ENCODE data around the gene TNS1.

GRCh38 chr2:217981971-217982370, 20.8 kb downstream of the TNS1 start:
- TF ChIP-seq JUND (IDR thresholded peaks at IDR 0.05) (no peak), ELF1 (IDR thresholded peaks at IDR 0.05; ENCODE audit: borderline replicate concordance, low read depth) (no peak), POLR2A (IDR thresholded peaks at IDR 0.05; ENCODE audit: borderline replicate concordance, extremely low read depth, insufficient read depth, insufficient read length) (no peak), SIN3A (IDR thresholded peaks at IDR 0.05; ENCODE audit: low read depth) (no peak), CTCF (IDR thresholded peaks at IDR 0.05 in 2 of 3, conservative IDR thresholded peaks at IDR 0.05 in 1 of 3; ENCODE audit: borderline replicate concordance in 1 of 3, insufficient read depth in 1 of 3, low read depth in 2 of 3, low read length in 2 of 3) (no peak), SP1 (IDR thresholded peaks at IDR 0.05; ENCODE audit: low read depth) (no peak), ZFX (IDR thresholded peaks at IDR 0.05) (no peak), EZH2 (IDR thresholded peaks at IDR 0.05) (no peak), FOSL1 (IDR thresholded peaks at IDR 0.05; ENCODE audit: low read depth) (no peak), YY1 (IDR thresholded peaks at IDR 0.05; ENCODE audit: extremely low read depth, insufficient replicate concordance, low read depth, low read length) (no peak), ATF3 (IDR thresholded peaks at IDR 0.05) (no peak), POLR2AphosphoS5 (IDR thresholded peaks at IDR 0.05; ENCODE audit: low read depth, low read length) (no peak), CBX3 (IDR thresholded peaks at IDR 0.05; ENCODE audit: low read depth) (no peak)

Data from HCT116 (cell line).